ENCODE results near the gene OTUD6A.

The OTUD6A gene, protein sequence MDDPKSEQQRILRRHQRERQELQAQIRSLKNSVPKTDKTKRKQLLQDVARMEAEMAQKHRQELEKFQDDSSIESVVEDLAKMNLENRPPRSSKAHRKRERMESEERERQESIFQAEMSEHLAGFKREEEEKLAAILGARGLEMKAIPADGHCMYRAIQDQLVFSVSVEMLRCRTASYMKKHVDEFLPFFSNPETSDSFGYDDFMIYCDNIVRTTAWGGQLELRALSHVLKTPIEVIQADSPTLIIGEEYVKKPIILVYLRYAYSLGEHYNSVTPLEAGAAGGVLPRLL

GRCh38 chrX:70062076-70062475 is at the start of gene OTUD6A:
Gene OTUD6A (plus strand): TSS chrX:70062457. CDS start chrX:70062525, 68 bp downstream.
- DNase-seq (ENCODE audit: low spot score), result no peak

DNA sequence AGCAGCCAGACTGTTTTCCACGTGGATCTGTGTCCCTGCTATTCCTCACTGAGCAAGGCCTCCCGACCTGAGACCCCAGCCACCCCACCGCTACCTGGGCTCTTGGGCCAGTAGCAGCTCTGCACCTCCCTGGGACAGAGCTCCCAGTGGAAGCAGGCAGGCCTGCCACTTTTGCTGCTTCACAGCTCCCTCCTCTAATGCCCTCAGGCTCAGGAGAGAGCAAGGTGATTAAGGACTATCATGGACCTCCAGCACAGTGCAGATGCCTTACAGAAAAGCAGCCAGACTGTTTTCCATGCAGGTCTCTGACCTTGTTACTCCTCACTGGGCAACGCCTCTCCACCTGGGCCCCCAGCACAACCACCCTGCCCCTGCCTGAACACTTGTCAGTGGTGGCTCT is 49.5 kb upstream of the OTUD6A start:
- no peak for DNase-seq (ENCODE audit: low spot score)

DNA sequence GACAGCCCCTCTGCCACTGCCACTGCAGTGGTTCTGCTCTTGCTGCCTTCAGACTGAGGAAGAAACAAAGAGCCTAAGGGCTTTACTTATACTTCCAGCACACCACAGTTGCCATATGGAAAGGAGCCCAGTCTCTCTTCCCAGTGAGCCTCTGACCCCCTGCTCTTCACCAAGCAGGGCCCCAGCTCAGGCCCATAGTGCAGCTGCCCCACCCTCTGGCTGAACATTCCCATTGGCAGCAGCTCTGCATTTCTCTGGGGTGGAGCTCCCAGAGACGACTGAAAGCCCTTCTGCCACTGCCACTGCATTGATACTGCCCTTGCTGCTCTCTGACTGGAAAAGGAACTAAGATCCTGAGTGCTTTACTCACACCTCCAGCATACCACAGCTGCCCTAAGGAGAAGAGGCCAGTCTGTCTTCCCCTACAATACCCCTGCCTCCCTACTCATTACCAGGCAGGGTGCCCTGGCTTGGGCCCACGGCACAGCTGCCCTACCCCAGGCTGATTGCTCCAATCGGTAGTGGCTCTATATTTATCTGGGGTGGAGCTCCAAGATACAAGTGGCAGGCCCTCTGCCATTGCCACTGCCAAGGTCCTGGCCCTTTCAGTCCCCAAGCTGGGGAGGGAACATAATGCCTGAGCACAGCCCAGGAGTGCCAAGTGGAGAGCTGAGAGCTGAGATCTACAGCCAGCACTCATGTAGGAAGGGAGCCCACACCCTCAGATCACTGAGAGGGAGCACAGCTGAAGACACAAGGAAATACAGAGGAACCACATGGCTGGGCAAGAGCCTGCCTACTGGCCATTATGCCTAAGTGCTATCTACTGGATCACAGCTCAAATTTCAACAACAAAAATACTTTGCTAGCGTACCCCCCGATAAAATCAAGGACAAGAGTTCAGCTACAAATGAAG is 48.5 kb upstream of the OTUD6A start:
- no peak for DNase-seq (ENCODE audit: low spot score)

DNA sequence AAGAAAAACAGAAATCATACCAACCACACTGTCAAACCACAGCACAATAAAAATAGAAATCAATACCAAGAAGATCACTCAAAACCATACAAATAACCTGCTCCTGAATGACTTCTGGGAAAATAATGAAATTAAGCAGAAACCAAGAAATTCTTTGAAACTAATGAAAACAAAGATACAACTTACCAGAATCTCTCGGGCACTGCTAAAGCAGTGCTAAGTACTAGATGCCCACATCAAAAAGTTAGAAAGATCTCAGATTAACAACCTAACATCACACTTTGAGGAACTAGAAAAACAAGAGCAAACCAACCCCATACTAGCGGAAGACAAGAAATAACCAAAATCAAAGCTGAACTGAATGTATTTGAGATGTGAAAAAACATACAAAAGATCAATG is 45.7 kb upstream of the OTUD6A start:
- DNase-seq (ENCODE audit: low spot score), result no peak

DNA sequence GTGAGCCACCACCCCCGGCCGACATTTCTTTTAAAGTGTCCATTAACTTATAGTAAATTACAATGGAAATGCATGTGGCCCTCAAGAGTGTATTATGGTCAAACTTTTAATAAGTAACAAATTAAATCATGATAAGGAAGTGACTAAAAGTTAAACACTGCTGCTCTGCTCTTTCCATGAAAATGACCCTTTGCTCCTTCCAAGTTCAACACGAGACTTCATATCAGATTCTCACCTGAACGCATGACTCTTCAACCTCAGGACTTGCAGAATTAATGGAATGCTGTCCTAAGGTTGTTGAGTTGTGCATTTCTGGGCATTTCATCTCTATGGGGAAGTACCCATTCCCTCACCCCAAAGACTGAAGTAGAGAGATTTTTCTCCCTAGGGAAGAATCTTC is 39.6 kb upstream of the OTUD6A start:
- DNase-seq (ENCODE audit: low spot score), result no peak

DNA sequence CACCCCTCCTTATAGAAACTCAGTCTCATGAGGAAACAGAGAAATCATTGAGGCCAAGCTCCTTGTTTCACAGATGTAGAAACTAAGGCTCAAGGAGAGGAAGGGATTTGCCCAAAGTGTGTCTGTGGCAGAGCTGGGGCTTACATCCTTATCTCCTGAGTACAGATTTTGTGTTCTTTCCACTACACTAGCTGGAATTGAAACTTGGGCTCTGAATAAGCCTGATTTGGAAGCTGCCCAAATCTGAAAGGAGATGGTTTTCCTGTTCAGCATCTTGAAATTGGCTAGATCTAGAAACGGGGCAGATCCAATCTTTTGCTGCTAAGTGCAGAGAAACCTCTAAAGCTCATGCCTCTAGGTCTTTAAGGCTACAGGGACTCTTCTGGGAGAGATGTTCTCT is 36.8 kb upstream of the OTUD6A start:
- DNase-seq (ENCODE audit: low spot score), result no peak

DNA sequence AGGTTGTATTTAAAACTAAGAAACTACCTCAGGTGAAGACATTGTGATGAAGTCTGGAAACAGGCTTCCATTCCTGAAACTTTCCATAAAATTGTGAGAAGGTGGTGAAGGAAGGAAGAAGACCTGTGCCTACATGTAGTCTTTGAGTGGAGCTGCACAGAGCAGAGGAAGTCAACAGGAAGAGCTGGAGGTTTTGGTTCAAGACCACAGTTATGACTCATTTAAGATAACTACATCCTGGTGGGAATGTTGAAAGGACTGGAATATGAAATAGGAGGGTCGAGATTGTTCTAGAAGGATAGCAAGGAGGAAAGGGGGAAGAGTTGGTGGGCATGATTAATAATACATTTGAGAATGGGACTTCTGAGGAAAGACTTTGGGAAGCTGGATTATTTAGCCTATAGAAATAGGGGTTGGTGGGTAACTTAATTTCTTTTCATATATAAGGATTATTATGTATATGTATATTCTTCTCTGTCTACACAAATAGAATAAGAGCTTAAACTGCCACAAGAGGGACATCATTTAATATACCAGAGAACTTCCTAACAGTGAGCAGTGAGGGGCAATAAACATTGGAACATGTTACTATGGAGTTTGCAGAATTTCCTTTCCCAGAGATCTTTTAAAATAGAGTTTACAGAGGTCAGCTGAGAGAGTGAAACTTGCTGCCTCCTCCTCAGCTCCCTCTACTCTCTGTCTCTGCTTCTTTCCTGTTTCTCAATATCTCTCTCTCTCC is 36.0 kb upstream of the OTUD6A start:
- DNase-seq (ENCODE audit: low spot score), result no peak

DNA sequence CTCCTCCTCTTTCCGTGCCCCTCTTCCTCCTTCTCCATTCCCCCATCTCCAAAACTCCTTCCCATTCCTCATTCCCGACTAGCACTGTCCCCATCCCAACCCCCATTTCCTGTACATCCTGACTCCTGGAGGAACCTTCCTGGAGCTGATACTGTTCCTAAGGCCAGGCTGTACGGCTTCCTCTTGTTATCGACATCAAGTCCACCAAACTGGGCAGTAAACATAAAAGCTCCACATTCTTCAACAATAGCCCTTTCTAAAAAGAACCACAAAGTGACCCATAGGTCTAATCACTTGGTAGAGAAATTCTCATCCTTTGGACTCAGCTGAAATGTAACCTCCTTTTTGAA is 35.4 kb upstream of the OTUD6A start:
- DNase-seq (ENCODE audit: low spot score), result no peak

GRCh38 chrX:70029863-70030262 is 32.4 kb upstream of the OTUD6A start:
- no peak for DNase-seq (ENCODE audit: low spot score)

DNA sequence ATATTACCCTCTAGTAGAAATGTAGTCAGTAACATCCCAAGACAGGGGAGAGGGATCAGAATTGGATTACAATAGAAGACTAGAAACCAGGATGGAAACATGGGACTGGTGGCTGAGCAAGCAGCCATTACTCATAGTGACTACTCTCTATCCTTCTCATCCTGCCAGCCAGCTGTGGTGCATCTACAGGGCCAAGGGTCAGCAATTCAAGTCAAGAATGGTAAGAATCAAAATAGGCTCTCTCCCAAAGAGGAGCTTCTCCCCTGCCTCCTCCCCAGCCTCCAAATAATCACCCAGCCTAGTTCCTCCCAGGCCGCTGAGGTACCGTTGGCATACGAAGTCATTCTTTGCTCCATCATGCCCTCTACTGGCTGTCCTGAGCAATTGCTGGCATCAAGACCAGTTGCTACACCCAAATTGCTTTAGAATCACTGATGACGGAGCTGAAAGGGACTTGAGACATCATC is 31.9 kb upstream of the OTUD6A start:
- DNase-seq (ENCODE audit: low spot score), result peak; percentile 44

DNA sequence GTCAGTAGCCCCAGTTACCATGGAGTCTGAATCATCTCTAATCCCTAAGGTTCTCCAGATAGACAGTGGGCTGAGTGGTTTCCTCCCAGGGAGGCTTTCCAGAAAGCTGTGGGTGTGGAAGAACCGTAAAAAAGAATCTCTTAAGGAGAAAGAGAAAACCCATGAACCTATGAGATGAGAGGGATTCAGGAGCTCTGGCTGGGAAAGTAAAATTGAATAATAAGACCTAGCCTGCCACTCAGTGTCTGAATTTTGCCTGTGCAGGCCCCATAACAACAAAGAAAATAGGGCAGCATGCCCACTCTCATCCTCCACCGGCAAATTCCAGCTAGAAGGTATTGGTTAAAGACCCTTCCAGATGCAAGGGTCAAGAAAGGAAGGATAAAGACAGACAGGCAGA is 29.5 kb upstream of the OTUD6A start:
- DNase-seq (ENCODE audit: low spot score), result no peak

DNA sequence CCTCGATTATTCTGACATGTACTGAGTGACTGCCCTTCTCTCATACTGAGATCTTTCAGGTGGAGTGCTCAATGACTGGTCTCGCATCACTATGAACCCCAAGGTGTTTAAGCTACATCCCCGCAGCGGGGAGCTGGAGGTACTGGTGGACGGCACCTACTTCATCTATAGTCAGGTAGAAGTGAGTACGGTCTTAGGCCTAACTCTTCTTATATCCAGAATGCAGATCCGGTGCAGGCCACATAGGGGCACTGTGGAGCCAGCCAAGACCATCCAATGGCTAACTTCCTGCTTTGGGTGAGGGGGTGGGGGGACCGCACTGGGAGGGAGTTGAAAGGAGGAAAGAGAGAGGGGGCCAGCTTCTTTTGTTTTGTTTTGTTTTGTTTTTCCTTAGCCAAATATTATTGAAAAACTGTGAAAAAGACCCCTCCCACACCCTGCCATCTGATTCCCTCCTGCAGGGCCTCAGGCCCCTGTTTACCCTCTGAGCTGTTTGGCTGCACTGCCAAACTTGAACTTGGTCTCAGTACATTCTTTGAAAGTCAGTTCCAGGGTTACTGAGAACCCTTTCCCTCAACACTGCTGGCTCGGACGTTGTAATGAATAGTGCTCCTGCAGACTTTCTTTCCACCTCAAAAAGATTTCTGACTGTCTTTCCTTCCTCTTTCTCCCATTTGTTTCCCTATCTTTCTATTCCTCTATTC is 28.8 kb upstream of the OTUD6A start:
- no peak for DNase-seq (ENCODE audit: low spot score)

DNA sequence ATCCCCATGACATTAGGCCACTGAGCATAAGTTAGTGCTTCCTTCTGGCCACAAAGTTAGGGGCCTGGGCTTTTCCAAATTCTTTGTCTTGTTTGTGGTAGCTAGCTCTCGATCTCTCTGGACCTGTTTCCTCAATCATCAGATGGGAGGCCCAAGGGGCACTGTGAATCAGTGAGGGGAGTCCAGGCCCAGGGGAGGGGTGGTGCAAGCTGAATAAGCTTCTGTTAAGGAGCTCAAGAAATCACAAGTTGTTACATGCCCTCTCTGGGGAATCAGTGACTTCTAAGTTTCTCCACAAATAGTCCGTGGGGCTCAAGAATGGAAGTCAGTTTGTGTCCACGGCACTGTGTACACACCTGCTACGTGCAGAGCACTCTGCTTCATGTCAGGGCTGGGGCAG is 27.6 kb upstream of the OTUD6A start:
- no peak for DNase-seq (ENCODE audit: low spot score)

GRCh38 chrX:70038515-70038914 is 23.7 kb upstream of the OTUD6A start:
- DNase-seq (ENCODE audit: low spot score), result no peak

DNA sequence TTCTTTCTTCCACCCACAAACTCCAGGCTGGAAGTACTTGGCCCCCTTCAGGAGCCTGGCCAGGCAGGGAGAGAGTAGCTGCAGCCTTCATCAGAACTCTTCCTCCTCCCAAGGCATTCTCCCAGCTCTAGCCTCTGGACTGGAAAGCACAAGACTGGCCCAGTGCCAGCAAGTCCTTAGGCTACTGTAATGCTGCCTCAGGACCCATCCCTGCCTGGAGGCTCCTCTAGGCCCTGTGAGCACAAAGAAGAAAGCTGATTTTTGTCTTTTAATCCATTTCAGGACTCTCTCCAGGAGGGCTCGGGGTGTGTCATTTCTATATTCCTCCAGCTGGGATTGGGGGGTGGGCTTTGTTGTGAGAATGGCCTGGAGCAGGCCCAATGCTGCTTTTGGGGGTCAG is 23.3 kb upstream of the OTUD6A start:
- no peak for DNase-seq (ENCODE audit: low spot score)

DNA sequence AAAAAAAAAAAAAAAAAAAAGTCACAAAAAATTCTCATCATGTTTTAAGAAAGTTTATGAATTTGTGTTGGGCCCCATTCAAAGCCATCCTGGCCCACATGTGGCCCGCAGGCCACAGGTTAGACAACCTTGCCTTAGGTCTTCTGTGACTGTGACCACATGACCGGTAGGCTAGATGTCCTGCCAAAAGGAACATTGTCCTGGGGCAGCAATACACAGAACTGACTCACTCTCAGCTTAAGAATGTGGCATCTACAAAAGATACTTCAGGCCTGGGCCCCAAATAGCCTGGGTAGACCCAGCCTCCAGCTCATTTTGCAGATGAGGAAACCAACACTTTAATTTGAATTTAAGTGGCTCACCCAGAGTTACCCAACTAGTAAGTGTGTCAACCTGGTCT is 22.5 kb upstream of the OTUD6A start:
- no peak for DNase-seq (ENCODE audit: low spot score)

DNA sequence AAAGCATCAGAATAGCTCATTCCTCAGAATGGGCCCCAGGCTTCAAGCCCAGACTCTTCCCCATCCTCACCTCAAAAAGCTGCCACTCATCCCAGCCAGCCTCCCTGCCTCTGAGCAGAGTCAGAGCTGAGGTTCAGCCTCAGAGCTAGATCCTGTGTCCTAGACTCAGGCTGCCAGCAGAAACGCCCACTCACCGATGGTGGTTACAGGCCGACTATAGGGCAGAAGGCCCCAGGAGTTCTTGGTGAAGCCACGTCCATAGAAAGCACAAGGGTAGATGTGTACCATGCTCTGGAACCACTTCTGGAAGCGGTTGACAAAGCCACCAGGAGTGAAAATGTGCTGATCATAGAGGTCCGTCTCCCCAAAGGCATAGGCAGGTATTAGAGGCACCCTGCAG is 20.3 kb upstream of the OTUD6A start:
- no peak for DNase-seq (ENCODE audit: low spot score)

DNA sequence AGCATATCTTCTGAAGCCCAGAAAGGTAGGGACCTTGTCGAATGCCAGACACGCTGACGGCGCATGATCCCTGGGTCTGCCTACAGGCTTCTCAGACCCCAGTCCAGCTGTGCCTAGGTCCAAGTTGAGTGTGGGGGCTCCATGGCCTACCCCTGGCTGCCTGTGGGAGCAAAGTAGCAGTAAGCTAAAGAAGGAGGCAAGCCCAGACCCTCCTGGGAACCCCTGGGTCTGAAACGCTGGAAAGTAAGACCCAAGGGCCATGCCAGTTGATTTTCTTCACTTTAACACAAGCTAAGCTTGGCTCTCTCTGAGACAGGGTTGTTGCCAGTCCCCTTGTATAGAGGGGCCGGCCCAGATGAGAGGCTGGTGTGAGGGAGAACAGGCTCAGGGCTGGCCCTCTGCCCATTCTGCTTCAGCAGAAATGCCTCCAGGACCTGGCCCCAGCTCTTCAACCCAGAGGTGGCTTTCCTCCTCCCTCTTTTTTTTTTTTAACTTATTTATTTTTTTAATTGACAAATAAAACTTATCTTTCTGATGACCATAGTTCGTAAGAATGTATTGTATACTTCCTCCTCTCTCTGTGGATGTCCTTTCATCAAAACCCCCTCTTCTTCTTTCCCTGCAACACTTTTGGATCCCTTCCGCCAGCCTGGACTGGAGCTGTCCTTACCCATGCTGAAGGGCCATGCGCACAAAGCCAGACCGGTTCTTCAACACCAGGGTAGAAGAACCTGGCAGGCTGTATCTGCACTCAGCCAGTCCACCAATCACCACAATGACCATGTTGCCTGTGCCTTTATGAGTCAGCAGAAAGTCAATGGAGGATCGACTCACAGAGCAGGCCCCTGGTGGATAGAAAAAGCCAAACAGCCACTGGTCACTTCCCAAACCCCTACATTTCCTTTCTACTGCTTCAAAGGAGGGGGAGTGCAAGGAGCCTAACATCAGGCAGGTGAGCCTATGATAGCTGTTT is 19.6 kb upstream of the OTUD6A start:
- no peak for DNase-seq (ENCODE audit: low spot score)

DNA sequence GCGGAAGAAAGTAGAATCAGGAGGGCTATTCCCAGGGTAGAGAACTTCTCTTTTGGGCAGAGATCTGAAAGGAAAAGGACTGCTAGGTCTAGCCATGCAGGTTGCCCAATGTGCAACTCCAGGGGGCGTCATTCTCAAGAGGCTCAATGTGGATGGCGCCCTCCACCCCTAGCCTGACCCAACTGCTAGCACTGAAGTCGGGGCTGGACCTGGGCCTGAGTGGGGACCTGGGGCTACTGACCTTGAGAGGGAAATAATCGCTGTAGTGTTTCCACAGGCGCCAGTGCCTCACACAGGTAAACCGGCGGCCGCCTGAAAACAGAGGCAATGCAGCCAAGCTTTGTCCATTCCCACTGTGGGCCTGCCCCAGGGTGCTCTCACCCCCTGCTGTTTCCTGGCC is 18.6 kb upstream of the OTUD6A start:
- DNase-seq (ENCODE audit: low spot score), result no peak

DNA sequence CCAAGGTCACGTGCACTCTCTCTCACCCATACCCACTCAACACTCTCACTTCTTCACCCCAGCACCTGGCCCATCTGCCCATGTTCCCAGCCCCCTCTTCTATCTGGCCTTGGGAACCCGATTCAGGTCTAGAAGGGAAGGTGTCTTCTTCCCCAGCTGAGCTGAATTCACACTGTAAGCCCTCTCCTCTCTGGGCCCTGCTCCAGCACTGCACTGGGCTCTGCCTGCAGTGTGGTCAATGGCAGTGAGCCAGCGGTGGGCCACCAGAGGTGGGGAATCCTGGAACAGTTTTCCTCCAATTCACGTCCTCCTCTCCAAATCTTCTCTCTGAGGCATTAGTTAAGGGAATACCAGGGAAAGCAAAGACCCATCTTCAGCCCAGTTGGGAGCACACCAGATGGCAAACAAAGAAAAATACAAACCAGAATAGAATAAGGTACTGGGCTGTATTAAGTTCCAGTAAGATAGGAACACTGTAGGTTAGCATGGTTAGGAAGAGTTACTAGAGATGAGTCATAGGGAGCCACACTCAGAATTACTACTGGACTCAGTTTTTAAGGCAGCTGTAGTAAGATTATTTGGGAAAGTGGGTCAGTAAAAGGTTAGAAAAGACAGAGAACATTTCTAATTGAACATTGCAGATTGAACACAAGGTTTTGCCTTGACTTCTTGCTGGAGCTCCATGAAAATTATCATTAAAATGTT is 17.6 kb upstream of the OTUD6A start:
- DNase-seq (ENCODE audit: low spot score), result peak; percentile 5
